HepG2 (cell line): ENCODE measurements around the gene MTFR1L. TPM values are rescaled to one million over a fixed set of nuclear protein-coding genes. Genes with fewer than 3 reads are reported as not detected.

Experiments used
- DR1 ChIP-seq: sonication (generic); formaldehyde crosslinking; IDR thresholded peaks from 2 replicates; pipeline ENCODE4 v1.8.0; 2021; ENCODE audit warnings: mild to moderate bottlenecking, missing genetic modification reagents, inconsistent platforms
- HNRNPH1 ChIP-seq: fragments of 200-400 bp; formaldehyde crosslinking; optimal IDR thresholded peaks from 2 replicates; pipeline ENCODE3; 2017; ENCODE audit warnings: mild to moderate bottlenecking, low read depth, low read length
- KLF15 ChIP-seq: sonication (generic); formaldehyde crosslinking; IDR thresholded peaks from 2 replicates; pipeline ENCODE4 v1.8.1; 2023; ENCODE audit warnings: borderline replicate concordance, mild to moderate bottlenecking, inconsistent platforms, missing genetic modification reagents, mixed read lengths
- NCOA2 ChIP-seq: sonication (generic); formaldehyde crosslinking; IDR thresholded peaks from 2 replicates; pipeline ENCODE4 v1.8.0; 2022; ENCODE audit warnings: inconsistent platforms
- PCBP2 ChIP-seq: fragments of 200-400 bp; formaldehyde crosslinking; optimal IDR thresholded peaks from 2 replicates; pipeline ENCODE3; 2018; ENCODE audit warnings: low read length, low read depth; ENCODE audit not compliant: poor library complexity, severe bottlenecking
- POLR2AphosphoS2 ChIP-seq: IDR thresholded peaks from 2 replicates; pipeline ENCODE4 v1.6.1; 2011; ENCODE audit warnings: low read depth, low read length, improper control_type of control experiment
- SAP130 ChIP-seq: IDR thresholded peaks from 2 replicates; pipeline ENCODE4 v1.6.1; 2016; ENCODE audit warnings: low read depth
- SCMH1 ChIP-seq: sonication (generic); formaldehyde crosslinking; IDR thresholded peaks from 2 replicates; pipeline ENCODE4 v1.9.0; 2021; ENCODE audit warnings: missing genetic modification reagents, mild to moderate bottlenecking, borderline replicate concordance
- SOX6 ChIP-seq, 2 experiments: fragments of 450-650 bp in 1 of 2; sonication (generic) in 1 of 2; formaldehyde crosslinking in 1 of 2; IDR thresholded peaks; 2 replicates each; pipeline versions ENCODE4 v1.4.0 to v1.6.1; 2017 to 2020; ENCODE audit warnings: antibody characterized with exemption in 1 of 2, mild to moderate bottlenecking in 1 of 2, missing genetic modification reagents in 1 of 2
- SRSF4 ChIP-seq: fragments of 200-400 bp; formaldehyde crosslinking; IDR thresholded peaks from one replicate; pipeline ENCODE4 v1.6.1; 2018; ENCODE audit warnings: mild to moderate bottlenecking, low read depth, low read length, moderate library complexity; ENCODE audit not compliant: poor library complexity, severe bottlenecking
- TBX2 ChIP-seq: sonication (generic); formaldehyde crosslinking; IDR thresholded peaks from 2 replicates; pipeline ENCODE4 v1.5.0; 2020; ENCODE audit warnings: missing genetic modification reagents, mild to moderate bottlenecking, borderline replicate concordance
- TCF12 ChIP-seq, 2 experiments: fragments of 450-650 bp in 1 of 2; sonication (generic) in 1 of 2; formaldehyde crosslinking in 1 of 2; IDR thresholded peaks; 2 replicates each; pipeline versions ENCODE4 v1.6.1 to v1.8.0; 2017 to 2022; ENCODE audit warnings: antibody characterized with exemption in 1 of 2, mild to moderate bottlenecking in 1 of 2, missing genetic modification reagents in 1 of 2, moderate library complexity in 1 of 2
- THAP7 ChIP-seq: sonication (generic); formaldehyde crosslinking; IDR thresholded peaks from 2 replicates; pipeline ENCODE4 v1.8.1; 2023; ENCODE audit warnings: mild to moderate bottlenecking, missing genetic modification reagents
- ZBTB14 ChIP-seq: sonication (generic); formaldehyde crosslinking; IDR thresholded peaks from 2 replicates; pipeline ENCODE4 v1.4.0; 2020; ENCODE audit warnings: missing genetic modification reagents
- ZBTB46 ChIP-seq: sonication (generic); formaldehyde crosslinking; IDR thresholded peaks from 2 replicates; pipeline ENCODE4 v1.4.0; 2020; ENCODE audit warnings: mild to moderate bottlenecking, missing genetic modification reagents, borderline replicate concordance
- ZBTB7A ChIP-seq: sonication (generic); formaldehyde crosslinking; IDR thresholded peaks from 2 replicates; pipeline ENCODE4 v1.8.0; 2022; ENCODE audit warnings: mild to moderate bottlenecking, missing genetic modification reagents
- ZFP91 ChIP-seq: sonication (generic); formaldehyde crosslinking; IDR thresholded peaks from 2 replicates; pipeline ENCODE4 v1.9.0; 2022; ENCODE audit warnings: missing genetic modification reagents, mild to moderate bottlenecking, borderline replicate concordance
- ZNF101 ChIP-seq: sonication (generic); formaldehyde crosslinking; IDR thresholded peaks from 2 replicates; pipeline ENCODE4 v1.4.0; 2020; ENCODE audit warnings: mild to moderate bottlenecking, low read depth, missing genetic modification reagents, borderline replicate concordance
- ZNF678 ChIP-seq: sonication (generic); formaldehyde crosslinking; IDR thresholded peaks from 2 replicates; pipeline ENCODE4 v1.4.0; 2020; ENCODE audit warnings: mild to moderate bottlenecking, missing genetic modification reagents
- ZNF784 ChIP-seq: sonication (generic); formaldehyde crosslinking; IDR thresholded peaks from 2 replicates; pipeline ENCODE4 v1.5.1; 2020; ENCODE audit warnings: missing genetic modification reagents, mild to moderate bottlenecking, borderline replicate concordance
- polyA plus RNA-seq, 8 experiments: library from polyadenylated mRNA; depleted of rRNA in 3 of 8; stranded (reverse) in 7 of 8; unstranded in 1 of 8; fragments of >200 nt; fragmentation: Illumina TruSeq in 4 of 8; extraction: Trizol in 4 of 8; gene quantifications; 2 replicates each; pipeline versions ENCODE4 v1.2.1 to v1.2.3, GENCODE V29; 2011 to 2016; ENCODE audit warnings: low read depth in 4 of 8, missing spikeins in 1 of 8, mixed read lengths in 1 of 8; ENCODE audit not compliant: insufficient read depth in 1 of 8
- total RNA-seq, 5 experiments: library from RNA; depleted of rRNA; stranded (reverse); fragments of >200 nt; fragmentation: Illumina TruSeq; extraction: Trizol; gene quantifications; 2 replicates each; pipeline ENCODE4 v1.2.3, GENCODE V29; 2016; ENCODE audit warnings: low read depth in 1 of 5

Gene MTFR1L
- total and polyA plus RNA-seq, 2 of the 13 experiments (the other 11 are each of a cell fraction or from before 2014, with no cell fraction given) = 38.0 to 55.7 TPM

GRCh38 chr1:25858906-25859789, 39.4 kb downstream of the MTFR1L start, which contains the start of gene AUNIP (continued):
- TF ChIP-seq ZBTB14 (CRISPR knock-in tag) = 0 out of 2 replicates have a peak, but pooled peaks have one; percentile 33
- TF ChIP-seq PCBP2 = no peak
- peak; percentile 46; the same call in 1 of the 2 replicates for TF ChIP-seq THAP7 (CRISPR knock-in tag)
- no peak for TF ChIP-seq POLR2AphosphoS2
- 0 out of 2 replicates have a peak, but pooled peaks have one; percentile 45 for TF ChIP-seq ZNF101 (CRISPR knock-in tag)
- TF ChIP-seq HNRNPH1 = no peak
- TF ChIP-seq DR1 (CRISPR knock-in tag) = peak; percentile 55; the same call in 1 of the 2 replicates
- TF ChIP-seq SOX6 (IDR thresholded peaks at IDR 0.05) = no peak
- TF ChIP-seq SOX6 (CRISPR knock-in tag; IDR thresholded peaks at IDR 0.05) = peak; percentile 37; the same call in 1 of the 2 replicates
- 0 out of 2 replicates have a peak, but pooled peaks have one; percentile 62 for TF ChIP-seq KLF15 (CRISPR knock-in tag)
- TF ChIP-seq ZNF678 (CRISPR knock-in tag) = no peak; the same call in 1 of the 2 replicates
- peak; percentile 30; the same call in 1 of the 2 replicates for TF ChIP-seq NCOA2 (CRISPR knock-in tag)
- TF ChIP-seq ZFP91 = peak; percentile 71; the same call in 1 of the 2 replicates
- peak; percentile 99 for TF ChIP-seq SAP130 (CRISPR knock-in tag)
- no peak for TF ChIP-seq SCMH1 (CRISPR knock-in tag)
- TF ChIP-seq ZBTB46 = 0 out of 2 replicates have a peak, but pooled peaks have one; percentile 23
- peak; percentile 54; the same call in 1 of the 2 replicates for TF ChIP-seq ZNF784 (CRISPR knock-in tag)
- TF ChIP-seq TCF12 (IDR thresholded peaks at IDR 0.05) = no peak
- 0 out of 2 replicates have a peak, but pooled peaks have one; percentile 29 for TF ChIP-seq TCF12 (CRISPR knock-in tag; IDR thresholded peaks at IDR 0.05)
- no peak for TF ChIP-seq SRSF4
- no peak for TF ChIP-seq ZBTB7A (CRISPR knock-in tag)
- peak; percentile 45; the same call in 1 of the 2 replicates for TF ChIP-seq TBX2 (CRISPR knock-in tag)
